GM12878 (cell line): ENCODE results near the gene LRRK1. TPM values are rescaled to one million over a fixed set of nuclear protein-coding genes. Genes with fewer than 3 reads are reported as not detected.

Source experiments
- ATAC-seq: fragments of 200-7000 bp; cut with Tn5 transposase; 3 replicates; pipeline ENCODE4 v1.9.1; 2020; ENCODE audit warnings: mild to moderate bottlenecking, moderate library complexity
- BruUV-seq: library from RNA; stranded (reverse); fragments of 400-500 nt; replicated peaks from 2 replicates; lab custom pipeline; 2021; lab: Mats Ljungman, UMichigan
- CTCF ChIA-PET: fragments of 300-600 bp; sonication (Branson Sonifier 250); formaldehyde crosslinking; extraction: SDS; loops from one replicate; lab custom pipeline; 2021; ENCODE audit warnings: inconsistent platforms; lab: Yijun Ruan, JAX
- POLR2A ChIA-PET: fragments of 350-600 bp; formaldehyde crosslinking; extraction: SDS; loops from one replicate; lab custom pipeline; 2021; ENCODE audit warnings: inconsistent platforms; lab: Charles Lee
- RAD21 ChIA-PET: fragments of 300-600 bp; sonication (Branson Sonifier 250); formaldehyde crosslinking; loops from one replicate; lab custom pipeline; 2023; ENCODE audit warnings: antibody characterized with exemption; ENCODE audit not compliant: unreplicated experiment; lab: Charles Lee
- SMC1A ChIA-PET: fragments of 300-600 bp; sonication (Branson Sonifier 250); formaldehyde crosslinking; loops from one replicate; lab custom pipeline; 2023; ENCODE audit not compliant: unreplicated experiment, uncharacterized antibody; lab: Charles Lee
- DNase-seq: peaks from one replicate; pipeline ENCODE4 v3.0.0-alpha.2; 2011; ENCODE audit warnings: low read depth, low spot score
- FAIRE-seq: peaks from 3 replicates; lab custom pipeline; 2011; peaks lifted over from hg19 to GRCh38; lab: Jason Lieb, UNC
- H2AFZ ChIP-seq: 2 replicates; pipeline ENCODE4 v1.6.0; 2011; ENCODE audit warnings: low read depth, low read length, control low read depth; ENCODE audit not compliant: control insufficient read depth
- H3K27ac ChIP-seq: 2 replicates; pipeline ENCODE4 v1.5.1; 2011; ENCODE audit warnings: control low read depth; ENCODE audit not compliant: control insufficient read depth, insufficient read depth
- H3K27me3 ChIP-seq, 2 experiments: replicated peaks in 1 of 2; 2 replicates each; pipeline versions ENCODE4 v1.6.0 to v1.6.1; 2011; ENCODE audit warnings: low read length in 1 of 2; ENCODE audit not compliant: control insufficient read depth in 2 of 2, insufficient read depth in 2 of 2
- H3K36me3 ChIP-seq, 2 experiments: 2 replicates each; pipeline ENCODE4 v1.5.1; 2011; ENCODE audit warnings: low read length in 1 of 2; ENCODE audit not compliant: control insufficient read depth in 2 of 2, insufficient read depth in 2 of 2
- H3K4me1 ChIP-seq: 2 replicates; pipeline ENCODE4 v1.6.1; 2011; ENCODE audit warnings: mild to moderate bottlenecking, low read length, moderate library complexity, mixed read lengths; ENCODE audit not compliant: control insufficient read depth, insufficient read depth
- H3K4me2 ChIP-seq: 2 replicates; pipeline ENCODE4 v1.6.0; 2011; ENCODE audit warnings: control low read depth; ENCODE audit not compliant: control insufficient read depth, insufficient read depth
- H3K4me3 ChIP-seq: fragments of 200-600 bp; sonication (generic); 2 replicates; pipeline ENCODE4 v1.5.1; 2016
- H3K79me2 ChIP-seq: 2 replicates; pipeline ENCODE4 v1.6.0; 2011; ENCODE audit warnings: low read length; ENCODE audit not compliant: control insufficient read depth, insufficient read depth
- H3K9ac ChIP-seq: 2 replicates; pipeline ENCODE4 v1.8.0; 2011; ENCODE audit warnings: low read length, control low read depth, mixed read lengths; ENCODE audit not compliant: control insufficient read depth, insufficient read depth
- H3K9me3 ChIP-seq: replicated peaks from 3 replicates; pipeline ENCODE4 v1.5.1; 2011; ENCODE audit warnings: mild to moderate bottlenecking, low read length; ENCODE audit not compliant: control insufficient read depth, insufficient read depth
- H4K20me1 ChIP-seq: 2 replicates; pipeline ENCODE4 v1.6.0; 2011; ENCODE audit not compliant: control insufficient read depth, insufficient read depth
- ATF2 ChIP-seq: IDR thresholded peaks from 2 replicates; pipeline ENCODE4 v1.6.1; 2012; ENCODE audit warnings: low read length, inconsistent platforms
- ATF7 ChIP-seq: fragments of 450-650 bp; IDR thresholded peaks from 2 replicates; pipeline ENCODE4 v1.6.1; 2016; ENCODE audit warnings: low read depth, mild to moderate bottlenecking
- CREB1 ChIP-seq: IDR thresholded peaks from 2 replicates; pipeline ENCODE4 v1.6.1; 2012; ENCODE audit warnings: low read depth, mild to moderate bottlenecking, inconsistent platforms
- E2F4 ChIP-seq: IDR thresholded peaks from 2 replicates; pipeline ENCODE4 v1.6.1; 2012; ENCODE audit warnings: low read depth, low read length, improper control_type of control experiment
- HCFC1 ChIP-seq: fragments of 150-350 bp; IDR thresholded peaks from 2 replicates; pipeline ENCODE4 v1.6.1; 2014; ENCODE audit warnings: low read length
- IRF3 ChIP-seq: fragments of 450-650 bp; IDR thresholded peaks from 2 replicates; pipeline ENCODE4 v1.6.1; 2014; ENCODE audit warnings: mild to moderate bottlenecking
- MYC ChIP-seq: IDR thresholded peaks from 2 replicates; pipeline ENCODE4 v1.6.1; 2011; ENCODE audit warnings: mild to moderate bottlenecking, low read length, moderate library complexity, inconsistent platforms; ENCODE audit not compliant: insufficient read depth, insufficient replicate concordance, insufficient read length, severe bottlenecking
- PAX8 ChIP-seq: fragments of 450-650 bp; IDR thresholded peaks from 2 replicates; pipeline ENCODE4 v1.6.1; 2017; ENCODE audit warnings: mild to moderate bottlenecking, moderate library complexity
- RB1 ChIP-seq: fragments of 450-650 bp; formaldehyde crosslinking; IDR thresholded peaks from 2 replicates; pipeline ENCODE4 v1.6.1; 2017; ENCODE audit warnings: mild to moderate bottlenecking, borderline replicate concordance
- SIN3A ChIP-seq: IDR thresholded peaks from 2 replicates; pipeline ENCODE4 v1.6.1; 2012; ENCODE audit warnings: low read depth, low read length, improper control_type of control experiment
- SKIL ChIP-seq: fragments of 450-650 bp; IDR thresholded peaks from 2 replicates; pipeline ENCODE4 v1.6.1; 2017; ENCODE audit warnings: mild to moderate bottlenecking, low read depth, inconsistent platforms; ENCODE audit not compliant: poor library complexity, severe bottlenecking
- SMAD1 ChIP-seq: fragments of 450-650 bp; IDR thresholded peaks from 2 replicates; pipeline ENCODE4 v1.6.1; 2018; ENCODE audit warnings: mild to moderate bottlenecking, low read depth; ENCODE audit not compliant: partially characterized antibody
- SPI1 ChIP-seq: IDR thresholded peaks from 2 replicates; pipeline ENCODE4 v1.6.1; 2011; ENCODE audit warnings: low read depth, mild to moderate bottlenecking, low read length, moderate library complexity, borderline replicate concordance; ENCODE audit not compliant: insufficient read depth
- TCF12 ChIP-seq: IDR thresholded peaks from 2 replicates; pipeline ENCODE4 v1.6.1; 2011; ENCODE audit warnings: low read depth, mild to moderate bottlenecking, low read length
- ZBED1 ChIP-seq: IDR thresholded peaks from 2 replicates; pipeline ENCODE4 v1.6.1; 2016; ENCODE audit warnings: borderline replicate concordance
- WGBS: methylation state at CpG from one replicate; pipeline ENCODE4 v1.1.6; 2016; ENCODE audit warnings: low lambda C conversion rate; ENCODE audit not compliant: insufficient replicate concordance, insufficient coverage; ENCODE audit errors: missing lambda C conversion rate; 5-methylcytosine and 5-hydroxymethylcytosine counted together
- in situ Hi-C: fragments of 300-500 bp; cut with MboI; formaldehyde crosslinking; loops from 9 replicates; pipeline ENCODE4 v1.14.3; 2018; ENCODE audit warnings: mixed read lengths
- intact Hi-C: fragments of 100-400 bp; cut with micrococcal nuclease; formaldehyde crosslinking; loops from one replicate; pipeline ENCODE4 v1.14.2; 2022; ENCODE audit not compliant: unreplicated experiment
- polyA plus RNA-seq, 11 experiments: library from polyadenylated mRNA; depleted of rRNA in 4 of 11; unstranded in 6 of 11; stranded (reverse) in 5 of 11; fragments of >200 nt; fragmentation: Nextera tagmentation in 4 of 11; fragmentation: Illumina TruSeq in 1 of 11; extraction: Ambion mirVana in 4 of 11; extraction: Trizol in 1 of 11; gene quantifications; 1 replicate in 1 of 11; 2 replicates in 10 of 11; pipeline versions ENCODE4 v1.2.1 to v1.2.3, GENCODE V29; 2011 to 2016; ENCODE audit warnings: inconsistent platforms in 2 of 11, missing spikeins in 2 of 11, low read depth in 1 of 11
- total RNA-seq, 4 experiments: library from RNA; depleted of rRNA in 3 of 4; stranded (reverse); fragments of >200 nt in 3 of 4; fragmentation: Illumina TruSeq in 1 of 4; extraction: Trizol in 1 of 4; gene quantifications; 2 replicates each; pipeline versions ENCODE4 v1.2.1 to v1.2.3, GENCODE V29; 2013 to 2021

LRRK1 gene
- total and polyA plus RNA-seq, 10 of the 15 experiments (the other 5 are each of a cell fraction or from before 2014, with no cell fraction given), result 2.2 to 58.3 (median 17.9) TPM

- TF ChIP-seq SIN3A (no peak), RB1 (no peak), SKIL (no peak), PAX8 (no peak), CREB1 (no peak), HCFC1 (no peak), SMAD1 (no peak)
Measured at GRCh38 chr15:101067660-101068522, 148.7 kb downstream of the LRRK1 start (continued).

GRCh38 chr15:101068523-101068960 is 149.4 kb downstream of the LRRK1 start:
- SMC1A ChIA-PET, result no interaction called here
- FAIRE-seq (no peak), ATAC-seq (no peak), DNase-seq (no peak)
- H3K9me3 ChIP-seq, result no peaks in the 10 kb centered on the region
- H3K79me2 ChIP-seq, result no peaks in the 10 kb centered on the region
- H3K4me3 ChIP-seq, result no peak overlapping the region
- BruUV-seq, result no TSS peak
- H3K4me2 ChIP-seq, result no peak overlapping the region
- no peak overlapping the region for H3K27ac ChIP-seq
- RAD21 ChIA-PET, result no interaction called here
- H4K20me1 ChIP-seq, result no peaks in the 10 kb centered on the region
- no peak overlapping the region for H2AFZ ChIP-seq
- intact Hi-C loops (no loop called here), in situ Hi-C loops (no loop called here)
- no peaks in the 10 kb centered on the region for H3K4me1 ChIP-seq
- WGBS, result 87% methylated on average over 11 of the region's 11 CpGs
- peaks cover 12 to 31% of the 10 kb centered on the region in 2 experiments for H3K36me3 ChIP-seq
- no peaks in the 10 kb centered on the region for H3K27me3 ChIP-seq
- CTCF ChIA-PET, result interaction anchor here (1.0 kb wide), 1 partner anchor 53 kb away, joined by 3 read pairs; no protein-coding TSS in a partner anchor
- H3K9ac ChIP-seq, result no peak overlapping the region
- POLR2A ChIA-PET, result no interaction called here
- TF ChIP-seq MYC (no peak), IRF3 (no peak), SPI1 (no peak), ATF7 (no peak), ATF2 (no peak), TCF12 (no peak), E2F4 (no peak), ZBED1 (no peak)
